NCI-H1092 (cell line): ENCODE results near the gene EXOSC3.
"Not testable (repeated sequence)": the region's sequence is repeated elsewhere in the genome, so short reads cannot be mapped to it uniquely, and the experiment has no call there.

Source experiments
- DNase-seq: peaks from one replicate; lab custom pipeline; 2025; lab: John Stamatoyannopoulos, UW

Gene EXOSC3

DNA sequence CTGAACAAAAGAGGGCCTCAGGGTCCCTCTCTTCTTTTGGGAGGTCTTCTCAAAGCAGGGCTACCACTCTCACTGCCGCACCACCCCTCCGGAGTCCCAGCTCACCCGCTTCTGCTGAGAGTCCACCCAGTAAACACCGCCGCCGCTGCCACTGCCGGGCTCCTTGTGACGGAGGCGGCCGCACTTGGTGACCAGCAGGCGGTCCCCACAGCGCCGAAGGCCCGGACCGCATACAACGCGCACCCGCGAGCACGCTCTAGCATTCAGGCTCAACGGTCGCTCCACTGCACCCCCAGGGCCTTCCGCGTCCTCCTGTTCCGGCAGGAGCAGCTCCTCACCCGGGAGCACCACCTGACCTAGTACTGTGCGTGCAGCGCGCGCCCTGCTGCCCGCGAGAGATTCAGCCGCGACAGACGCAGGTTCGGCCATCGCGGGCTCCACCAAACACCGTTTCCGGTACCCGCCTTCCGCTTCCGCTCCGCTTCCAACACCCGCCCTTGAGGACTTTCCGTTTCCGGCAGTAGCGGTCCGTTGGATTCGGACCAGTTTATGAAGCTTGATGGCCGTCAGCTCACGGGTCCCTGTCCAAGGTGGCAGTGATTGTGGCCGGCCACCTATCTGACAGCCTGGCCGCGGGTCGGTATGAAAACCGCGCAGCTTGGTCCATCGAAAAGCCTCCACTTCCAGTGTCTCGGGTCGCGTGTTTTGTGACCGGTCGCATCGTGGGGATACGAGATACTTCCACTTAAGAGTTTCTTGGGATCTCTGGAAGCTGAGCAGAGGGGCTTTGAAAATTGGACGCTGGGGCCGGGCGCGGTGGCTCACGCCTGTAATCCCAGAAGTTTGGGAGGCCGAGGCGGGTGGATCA is at the start of gene EXOSC3:
Gene EXOSC3 (minus strand): TSS at position 449 of the 868 bp plus-strand sequence. CDS start 20 bp downstream, at position 429.
- peak; percentile 93 for DNase-seq

DNA sequence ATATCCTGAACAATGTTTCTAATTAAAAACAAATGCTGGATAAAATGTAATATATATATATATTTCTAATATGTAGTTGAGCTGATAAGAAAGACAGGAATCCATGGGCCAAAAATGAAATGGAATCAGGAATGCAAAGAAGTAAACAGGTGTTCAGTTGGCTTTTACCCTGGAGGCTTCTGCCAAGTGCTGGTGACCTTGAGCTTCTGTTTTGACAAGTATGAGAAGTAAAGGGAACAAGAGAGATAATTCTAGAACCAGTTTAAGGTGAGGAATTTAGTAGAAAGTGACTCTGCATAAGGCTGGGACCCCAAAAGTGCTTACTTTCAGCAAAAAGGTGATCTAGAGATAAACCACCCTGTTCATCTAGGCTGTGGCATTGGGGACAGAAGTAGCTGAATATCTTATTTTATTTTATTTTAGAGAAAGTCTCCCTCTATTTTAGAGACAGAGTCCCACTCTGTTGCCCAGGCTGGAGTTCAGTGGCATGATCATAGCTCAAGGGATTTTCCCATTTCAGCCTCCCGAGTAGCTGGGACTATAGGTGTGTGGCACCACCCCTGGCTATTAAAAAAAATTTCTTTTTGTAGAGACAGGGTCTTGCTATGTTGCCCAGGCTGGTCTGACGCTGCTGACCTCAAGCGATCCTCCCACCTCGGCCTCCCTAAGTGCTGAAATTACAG is 42.8 kb upstream of the EXOSC3 start:
- no peak for DNase-seq

DNA sequence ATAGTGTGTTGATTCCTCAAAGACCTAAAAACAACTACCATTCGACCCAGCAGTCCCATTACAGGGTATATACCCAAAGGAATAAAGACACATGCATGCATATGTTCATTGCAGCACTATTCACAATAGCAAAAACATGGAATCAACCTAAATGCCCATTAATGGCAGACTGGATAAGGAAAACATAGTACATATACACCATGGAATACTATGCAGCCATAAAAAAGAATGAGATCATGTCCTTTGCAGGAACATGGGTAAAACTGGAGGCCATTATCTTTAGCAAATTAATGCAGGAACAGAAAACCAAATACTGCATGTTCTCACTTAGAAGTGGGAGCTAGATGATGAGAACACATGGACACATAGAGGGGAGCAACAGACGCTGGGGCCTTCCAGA is 40.3 kb upstream of the EXOSC3 start:
- DNase-seq, result not testable (repeated sequence)

DNA sequence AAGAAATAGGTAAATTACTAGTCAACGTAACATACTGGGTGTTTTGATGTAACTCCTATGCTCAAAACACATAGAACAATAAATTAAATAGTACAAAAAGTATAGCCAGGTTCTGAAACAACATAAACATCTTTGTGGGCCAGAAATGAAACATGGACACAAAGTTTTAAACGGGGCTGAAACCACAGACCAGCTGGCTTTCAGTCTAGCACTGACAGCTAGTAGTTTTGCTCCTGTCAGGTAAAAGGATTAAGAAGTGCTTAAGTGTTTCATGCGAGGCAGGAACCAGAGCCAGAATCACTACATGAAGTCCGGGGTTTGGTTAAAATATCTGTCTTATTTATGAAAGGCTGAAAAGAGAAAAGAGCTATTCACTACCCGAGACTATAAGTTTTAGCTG is 35.3 kb upstream of the EXOSC3 start:
- no peak for DNase-seq

DNA sequence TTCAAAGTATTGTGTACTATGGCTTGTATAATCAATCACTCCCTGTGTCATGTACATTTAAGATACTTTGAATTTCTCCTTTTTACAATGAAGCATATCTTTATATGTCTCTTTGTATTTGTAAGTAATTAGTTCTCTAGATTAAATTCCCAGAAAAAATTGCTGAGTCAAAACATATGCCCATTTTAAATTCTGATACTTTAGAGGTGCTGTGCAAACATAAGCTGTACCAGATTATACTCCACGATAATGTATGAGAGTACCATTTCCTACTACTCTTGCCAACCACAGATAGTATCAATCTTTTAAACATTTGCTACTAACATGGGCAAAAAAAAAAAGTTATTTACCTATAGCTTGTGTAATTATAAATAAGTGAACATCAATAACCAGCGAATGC is 34.0 kb upstream of the EXOSC3 start:
- DNase-seq, result no peak

DNA sequence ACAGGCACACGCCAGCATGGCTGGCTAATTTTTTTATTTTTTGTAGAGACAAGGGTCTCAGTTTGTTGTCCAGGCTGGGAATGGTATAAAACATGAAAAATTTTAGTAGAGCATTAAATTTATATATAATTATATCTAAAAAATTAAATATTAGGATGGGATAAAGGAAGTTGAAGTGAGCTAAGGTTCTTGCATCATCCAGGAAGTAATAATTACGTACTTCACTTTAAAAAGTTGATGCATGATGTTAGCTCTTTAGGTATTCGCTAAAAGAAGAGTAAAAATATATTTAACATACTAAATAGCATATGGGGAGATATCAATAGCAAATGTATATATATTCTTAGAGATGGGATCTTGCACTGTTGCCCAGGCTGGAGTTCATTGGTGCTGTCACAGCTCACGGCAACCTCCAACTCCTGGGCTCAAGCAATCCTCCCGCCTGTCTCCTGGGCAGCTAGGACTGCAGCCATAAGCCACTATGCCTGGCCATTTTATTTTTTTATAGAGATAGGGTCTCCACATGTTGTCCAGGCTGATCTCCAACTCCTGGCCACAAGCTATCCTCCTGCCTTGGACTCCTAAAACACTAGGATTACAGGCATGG is 28.0 kb upstream of the EXOSC3 start:
- DNase-seq, result no peak

DNA sequence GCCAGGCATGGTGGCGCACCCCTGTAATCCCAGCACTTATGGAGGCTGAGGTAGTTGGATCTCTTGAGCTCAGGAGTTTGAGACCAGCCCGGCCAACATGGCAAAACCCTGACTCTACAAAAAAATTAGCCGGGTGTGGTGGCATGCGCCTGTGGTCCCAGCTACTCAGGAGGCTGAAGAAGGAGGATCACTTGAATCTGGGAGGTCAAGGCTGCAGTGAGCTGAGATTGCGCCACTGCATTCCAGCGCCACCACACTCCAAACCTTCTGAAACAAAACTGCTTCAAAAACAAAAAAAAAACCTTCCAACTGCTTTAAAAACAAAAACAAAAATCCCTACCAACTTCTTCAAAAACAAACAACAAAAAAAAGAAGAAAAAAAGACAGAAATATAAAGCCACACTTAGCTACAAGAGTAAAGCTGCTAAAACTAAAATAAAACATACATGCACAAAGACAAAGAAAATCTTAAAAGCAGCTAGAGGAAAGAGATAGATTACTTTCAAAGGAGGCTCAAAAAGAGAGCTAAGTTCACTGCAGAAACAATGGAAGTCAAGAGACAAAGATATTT is 27.1 kb upstream of the EXOSC3 start:
- DNase-seq, result no peak

DNA sequence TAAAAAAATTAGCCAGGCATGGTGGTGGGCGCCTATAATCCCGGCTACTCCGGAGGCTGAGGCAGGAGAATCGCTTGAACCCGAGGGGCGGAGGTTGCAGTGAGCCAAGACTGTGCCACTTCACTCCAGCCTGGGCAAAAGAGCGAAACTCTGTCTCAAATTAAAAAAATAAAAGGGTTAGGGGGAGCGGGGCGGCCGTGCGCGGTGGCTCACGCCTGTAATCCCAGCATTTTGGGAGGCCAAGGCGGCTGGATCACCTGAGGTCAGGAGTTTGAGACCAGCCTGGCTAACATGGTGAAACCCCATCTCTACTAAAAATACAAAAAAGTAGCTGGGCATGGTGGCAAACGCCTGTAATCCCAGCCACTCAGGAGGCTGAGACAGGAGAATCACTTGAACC is 24.8 kb upstream of the EXOSC3 start:
- not testable (repeated sequence) for DNase-seq

DNA sequence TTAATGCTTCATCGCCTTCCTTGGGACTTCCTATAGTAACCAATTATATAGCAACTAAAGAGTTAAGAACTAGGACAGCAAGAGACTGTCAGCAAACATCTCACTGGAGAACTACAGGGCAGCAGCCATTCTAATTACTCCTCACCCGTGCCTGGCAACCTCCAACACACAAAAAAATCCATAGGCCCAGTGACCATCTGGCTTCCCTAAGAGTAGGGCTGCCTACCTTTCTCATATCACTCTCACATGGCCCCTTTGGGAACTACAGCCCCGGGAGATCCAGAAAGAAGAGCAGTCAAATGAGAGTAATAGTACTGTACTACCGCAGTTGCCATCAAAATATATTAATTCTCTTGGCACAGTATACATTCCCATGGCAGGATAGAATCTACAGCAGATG is 21.4 kb upstream of the EXOSC3 start:
- no peak for DNase-seq

DNA sequence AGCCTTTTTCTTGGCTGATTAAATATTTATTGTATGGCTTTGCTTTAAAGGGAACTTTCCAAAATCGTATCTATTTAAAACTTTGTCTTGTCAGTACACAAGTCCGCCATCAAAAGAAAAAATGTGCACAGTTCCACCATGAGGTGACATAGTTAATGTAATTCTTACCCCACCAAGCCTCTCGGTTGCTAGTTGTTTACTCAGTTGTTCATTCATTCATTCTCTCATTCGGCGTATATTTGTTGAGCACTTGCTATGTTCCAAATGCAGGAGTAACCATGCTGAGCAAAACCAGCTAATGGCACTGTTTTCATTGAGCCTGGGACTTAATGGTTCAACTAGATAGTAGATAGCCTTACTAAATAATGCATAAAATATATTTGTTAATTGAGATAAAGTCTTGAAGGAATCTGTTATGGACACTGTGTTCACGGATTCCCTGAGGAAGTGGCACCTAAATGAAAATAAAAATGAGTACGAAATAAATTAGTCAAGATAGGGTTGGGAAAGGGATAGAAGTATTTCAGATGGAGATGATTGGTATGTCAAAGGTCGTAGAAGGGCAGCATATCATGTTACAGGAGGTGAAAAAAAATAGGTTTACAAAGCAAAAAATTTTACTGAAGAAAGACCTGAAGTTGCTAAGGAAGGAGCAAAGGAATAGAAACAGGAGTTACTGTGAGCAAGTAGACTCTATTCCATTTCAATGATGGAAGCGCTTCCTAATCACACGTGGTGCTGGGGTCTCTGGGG is 17.3 kb upstream of the EXOSC3 start:
- no peak for DNase-seq

DNA sequence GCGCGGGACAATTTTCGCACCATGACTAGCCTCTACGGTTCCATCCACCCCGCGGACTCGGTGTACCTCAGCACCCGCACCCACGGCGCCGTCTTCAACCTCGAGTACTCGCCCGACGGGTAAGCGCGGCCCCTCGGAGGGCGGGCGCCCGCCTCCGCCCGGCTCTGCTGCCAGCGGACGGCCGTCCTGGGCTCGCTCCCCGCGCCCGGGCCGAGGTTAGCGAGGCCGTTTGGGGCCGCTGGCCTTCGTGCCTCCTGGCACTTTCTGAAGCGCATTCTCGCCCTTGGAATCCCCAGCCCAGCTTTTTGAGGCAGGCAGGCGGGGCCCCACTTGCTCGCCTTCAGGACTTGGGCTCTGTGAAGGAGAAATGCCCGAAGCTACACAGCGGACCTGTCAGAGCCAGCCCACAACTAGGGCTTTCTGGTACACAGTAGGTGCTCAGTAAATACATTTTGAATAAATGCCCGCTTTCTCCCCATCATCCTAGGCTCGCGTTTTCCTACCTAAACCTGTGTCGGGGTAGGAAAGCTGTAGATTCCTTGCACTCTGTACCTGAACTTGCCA is 16.5 kb upstream of the EXOSC3 start:
- no peak for DNase-seq

DNA sequence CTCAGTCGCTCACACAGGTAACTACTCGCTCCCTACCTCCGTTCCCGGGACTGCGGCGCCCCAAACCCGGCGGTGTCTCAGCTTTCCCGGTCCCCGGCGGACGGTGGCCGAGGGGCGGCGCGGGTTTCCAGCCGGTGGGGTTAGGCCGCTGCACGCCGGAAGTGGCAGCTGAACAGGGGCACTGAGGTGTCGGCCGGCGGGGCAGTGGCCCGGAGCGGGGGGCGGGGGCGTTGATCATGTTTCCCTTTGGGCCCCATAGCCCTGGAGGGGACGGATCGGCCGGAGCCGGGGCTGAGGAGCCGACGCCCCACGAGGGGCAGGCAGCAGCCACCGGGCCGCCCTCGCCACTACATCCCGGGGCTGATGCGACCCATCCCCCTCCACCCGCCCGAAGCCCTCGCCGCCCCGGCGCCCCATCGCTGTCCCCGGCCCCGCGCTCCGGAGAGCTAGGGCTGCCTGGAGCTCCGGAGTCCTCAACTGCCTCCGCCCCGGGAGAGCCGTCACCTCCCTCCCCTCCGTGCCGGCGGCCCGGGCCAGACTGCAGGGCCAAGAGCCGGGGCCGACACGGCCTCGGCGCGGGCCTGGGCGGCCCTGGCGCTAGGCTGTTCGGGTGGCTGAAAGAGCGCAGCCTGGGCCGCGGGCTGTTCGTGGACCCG is 15.9 kb upstream of the EXOSC3 start, which contains the start of gene DCAF10:
Gene DCAF10 (plus strand): TSS at position 167 of the 656 bp plus-strand sequence. CDS start 70 bp downstream, at position 237.
- peak; percentile 84 for DNase-seq

DNA sequence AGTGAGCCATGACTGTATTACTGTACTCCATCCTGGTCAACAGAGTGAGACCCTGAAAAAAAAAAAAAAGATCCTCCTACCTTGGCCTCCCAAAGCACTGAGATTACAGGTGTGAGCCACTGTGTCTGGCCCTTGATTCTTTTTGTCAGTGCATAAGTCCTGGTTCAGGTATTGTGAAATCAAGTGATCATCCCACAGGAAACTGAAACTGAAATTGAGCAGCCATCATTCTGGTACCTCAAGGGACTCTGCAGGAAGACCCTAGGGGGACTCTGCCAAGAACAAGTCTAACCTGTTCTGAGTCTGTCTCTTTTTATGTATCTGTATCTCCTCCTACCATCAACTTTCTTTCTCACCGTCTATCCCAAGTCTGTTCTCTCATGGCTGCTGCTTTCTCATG is 13.8 kb upstream of the EXOSC3 start:
- DNase-seq, result no peak

DNA sequence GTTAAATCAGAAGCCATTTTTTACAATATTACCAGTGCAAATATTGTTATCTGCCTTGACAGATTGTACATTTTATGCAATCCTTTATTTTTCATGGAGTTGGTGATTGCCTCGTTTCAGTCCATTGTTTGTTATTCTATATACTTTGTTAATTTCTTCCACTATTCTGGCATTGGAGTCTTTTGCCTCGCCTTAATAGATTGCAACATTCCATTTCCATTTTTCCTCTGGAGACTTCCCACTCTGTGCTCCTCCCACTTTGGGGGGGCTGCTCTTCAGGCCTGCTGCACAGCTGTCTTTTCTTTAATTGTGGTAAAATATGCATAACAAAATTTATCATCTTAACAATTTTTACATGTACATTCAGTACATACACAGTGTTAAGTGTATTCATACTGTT is 11.4 kb upstream of the EXOSC3 start:
- no peak for DNase-seq

DNA sequence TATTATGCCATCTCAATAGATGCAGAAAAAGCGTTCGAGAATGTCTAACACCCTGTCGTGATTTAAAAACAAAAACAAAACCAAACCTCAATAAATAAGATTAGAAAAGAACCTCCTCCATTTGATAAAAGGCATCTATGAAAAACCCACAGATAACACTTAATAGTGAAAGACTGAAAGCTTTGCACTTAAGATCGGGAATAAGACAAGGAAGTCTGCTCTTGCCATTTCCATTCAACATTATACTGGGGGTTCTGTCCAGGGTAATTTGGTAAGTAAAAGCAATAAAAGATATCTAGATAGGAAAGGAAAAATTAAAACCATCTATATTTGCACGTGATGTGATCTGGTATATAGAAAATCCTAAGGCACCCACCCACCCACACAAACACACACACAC is 7.3 kb upstream of the EXOSC3 start:
- DNase-seq, result no peak

DNA sequence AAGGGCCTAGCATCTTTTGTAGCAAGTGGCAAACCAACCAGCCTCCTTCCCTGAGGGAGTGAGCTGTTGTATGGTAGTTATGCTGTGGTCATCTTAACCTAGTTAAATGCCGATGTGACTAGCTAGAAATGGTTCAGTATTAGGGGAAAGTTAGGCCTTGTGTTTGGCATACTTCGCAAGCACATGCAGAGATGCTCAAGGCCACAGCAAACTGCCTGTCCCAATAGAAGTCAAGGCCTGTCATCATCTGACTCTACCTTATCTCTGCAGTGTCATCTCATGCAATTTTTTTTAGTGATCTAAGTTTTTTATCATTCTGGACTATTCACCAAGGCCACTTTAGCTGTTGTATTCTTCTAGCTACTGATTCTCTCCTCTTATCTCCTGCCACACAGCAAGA is 5.2 kb upstream of the EXOSC3 start:
- DNase-seq, result no peak

DNA sequence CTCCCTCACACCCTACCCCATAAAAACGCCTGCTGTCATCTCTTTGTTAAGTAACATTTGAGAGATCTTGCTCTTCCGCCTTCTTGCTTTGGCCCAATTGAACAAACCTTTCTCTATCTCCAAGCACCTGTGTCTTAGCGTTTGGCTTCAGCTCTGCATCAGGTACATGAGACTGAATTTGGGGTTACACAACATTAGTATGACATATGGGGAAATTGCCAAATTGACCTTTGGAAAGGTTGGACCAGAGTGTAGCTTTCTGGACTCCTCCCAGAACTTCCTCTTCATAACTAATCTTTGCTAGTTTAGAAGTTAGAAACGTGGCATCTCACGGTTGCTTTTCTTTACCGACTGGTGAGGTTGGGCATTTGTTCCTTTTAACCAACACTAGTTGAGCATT is 3.5 kb upstream of the EXOSC3 start:
- no peak for DNase-seq

DNA sequence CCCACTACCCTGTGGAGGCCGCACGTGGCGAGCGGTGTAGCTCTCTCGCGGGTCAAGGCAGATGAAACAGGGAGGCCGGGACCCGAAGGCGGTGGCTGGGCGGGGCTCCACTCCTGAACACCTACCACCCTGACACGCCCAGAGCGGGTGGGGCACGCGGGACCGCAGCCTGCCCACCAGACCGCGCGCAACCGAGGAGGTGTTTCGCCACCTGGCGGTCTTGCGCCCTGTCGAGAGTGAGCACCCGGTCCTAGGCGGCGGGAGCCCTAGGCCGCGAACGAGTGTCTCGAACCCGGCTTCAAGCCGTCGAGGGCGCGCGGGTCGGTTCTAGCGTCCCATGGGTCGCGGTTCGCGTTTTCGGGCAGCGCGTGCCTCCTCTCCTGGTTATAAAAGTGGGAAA is 2.2 kb upstream of the EXOSC3 start:
- DNase-seq, result no peak

DNA sequence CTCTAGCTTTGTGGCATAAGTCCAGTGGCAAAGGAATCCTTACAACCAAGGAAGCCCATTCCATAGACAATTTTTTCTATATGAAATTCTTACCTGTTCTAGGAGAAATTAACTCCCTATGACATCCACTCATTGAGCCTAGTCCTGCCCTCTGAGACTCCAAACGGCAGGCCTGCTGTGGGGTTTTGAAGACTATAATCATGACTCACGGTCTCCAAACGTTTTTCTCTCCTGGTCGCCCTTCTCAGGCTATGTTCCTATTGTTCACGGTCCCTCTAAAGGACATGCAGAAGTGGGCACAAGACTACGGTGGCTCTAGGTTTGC is 611 bp downstream of the EXOSC3 start:
- DNase-seq, result no peak

DNA sequence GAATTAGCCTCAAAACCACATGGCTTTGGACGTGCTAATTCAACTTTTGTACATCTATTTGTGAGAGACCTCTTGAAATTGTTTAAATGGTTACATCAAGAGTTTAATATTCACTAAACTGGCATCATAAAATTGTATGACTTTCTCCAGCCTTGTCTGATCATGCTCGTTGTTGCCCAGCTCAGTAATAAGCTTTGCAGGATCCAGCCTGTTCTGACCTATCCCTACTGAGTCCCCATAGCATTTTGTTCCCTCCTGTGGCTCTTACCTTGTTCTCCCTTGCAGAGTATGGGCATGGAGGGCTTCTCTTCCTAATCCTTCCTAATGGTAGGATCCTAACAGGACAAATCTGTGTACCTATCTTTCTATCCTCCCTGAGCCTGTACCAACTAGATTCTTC is 6.3 kb downstream of the EXOSC3 start:
- DNase-seq, result no peak

DNA sequence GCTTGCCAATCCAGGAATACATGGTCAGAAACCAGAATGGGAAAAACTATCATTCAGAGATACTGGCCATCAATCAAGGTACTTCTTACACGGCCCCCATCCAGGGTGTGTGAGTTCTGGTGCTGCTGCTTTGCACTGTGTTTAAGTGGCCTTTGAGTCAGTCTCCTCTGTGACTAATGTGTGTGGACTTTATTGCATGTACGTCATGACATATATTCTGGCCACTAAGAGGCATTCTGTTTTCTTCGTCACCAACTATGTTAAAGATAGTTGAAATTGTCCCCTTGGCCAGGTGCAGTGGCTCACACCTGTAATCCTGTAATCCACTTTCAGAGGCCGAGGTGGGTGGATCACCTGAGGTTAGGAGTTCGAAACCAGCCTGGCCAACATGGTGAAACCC is 8.5 kb downstream of the EXOSC3 start:
- DNase-seq, result no peak
